Natural killer cell (primary cell): Measurements from ENCODE around the gene RAB33B. TPM values are rescaled to one million over a fixed set of nuclear protein-coding genes. Genes with fewer than 3 reads are reported as not detected.

Source experiments
- ATAC-seq, 3 donors: fragments of 150-1000 bp in 2 of 3; fragments of 200-7000 bp in 1 of 3; cut with Tn5 transposase; 1 replicate in 1 of 3; 2 replicates in 2 of 3; pipeline ENCODE4 v1.10.0; 2021; ENCODE audit warnings: mild to moderate bottlenecking in 2 of 3, moderate library complexity in 2 of 3
- DNase-seq, 2 donors: peaks; one replicate each; pipeline versions ENCODE4 v3.0.0 to v3.0.0-alpha.2; 2013 to 2021; ENCODE audit warnings: mixed read lengths in 1 of 2
- H3K27ac ChIP-seq: one replicate; pipeline ENCODE4 v1.5.1; 2013; ENCODE audit warnings: mild to moderate bottlenecking, low read length
- H3K27me3 ChIP-seq: one replicate; pipeline ENCODE4 v1.6.1; 2013; ENCODE audit warnings: low read length; ENCODE audit not compliant: control insufficient read depth, insufficient read depth
- H3K36me3 ChIP-seq: one replicate; pipeline ENCODE4 v1.6.1; 2013; ENCODE audit warnings: low read length; ENCODE audit not compliant: control insufficient read depth, insufficient read depth
- H3K4me1 ChIP-seq: one replicate; pipeline ENCODE4 v1.6.1; 2013; ENCODE audit warnings: low read length; ENCODE audit not compliant: control insufficient read depth, insufficient read depth
- H3K4me3 ChIP-seq: one replicate; pipeline ENCODE4 v1.5.1; 2013; ENCODE audit warnings: low read length
- H3K9me3 ChIP-seq: one replicate; pipeline ENCODE4 v1.6.1; 2013; ENCODE audit warnings: low read length; ENCODE audit not compliant: control insufficient read depth, insufficient read depth
- H3K27ac Mint-ChIP-seq, 2 donors: one replicate each; pipeline ENCODE4 v1.8.0; 2022; ENCODE audit warnings: mild to moderate bottlenecking in 2 of 2, mixed read lengths in 2 of 2, moderate library complexity in 1 of 2
- H3K27me3 Mint-ChIP-seq, 2 donors: one replicate each; pipeline ENCODE4 v1.8.0; 2022; ENCODE audit warnings: low read depth in 2 of 2, mixed read lengths in 2 of 2
- H3K36me3 Mint-ChIP-seq: one replicate; pipeline ENCODE4 v1.8.0; 2022; ENCODE audit warnings: mixed read lengths
- H3K4me1 Mint-ChIP-seq, 2 donors: one replicate each; pipeline ENCODE4 v1.8.0; 2022; ENCODE audit warnings: mixed read lengths in 2 of 2
- H3K4me3 Mint-ChIP-seq: one replicate; pipeline ENCODE4 v1.8.0; 2022; ENCODE audit warnings: mild to moderate bottlenecking, moderate library complexity, mixed read lengths
- H3K9me3 Mint-ChIP-seq, 2 donors: one replicate each; pipeline ENCODE4 v1.8.0; 2022; ENCODE audit warnings: mixed read lengths in 2 of 2
- CTCF ChIP-seq: fragments of 200-600 bp; IDR thresholded peaks from one replicate; pipeline ENCODE4 v1.8.0; 2022; ENCODE audit warnings: antibody characterized with exemption
- WGBS: methylation state at CpG from one replicate; pipeline ENCODE4 v1.1.7; 2013; ENCODE audit warnings: missing lambda C conversion rate; ENCODE audit not compliant: insufficient coverage; 5-methylcytosine and 5-hydroxymethylcytosine counted together
- intact Hi-C: fragments of 100-400 bp; cut with micrococcal nuclease; formaldehyde crosslinking; loops from one replicate; pipeline ENCODE4 v1.14.2; 2022
- total RNA-seq, 4 donors: library from RNA; stranded (reverse); fragments of 120-200 nt in 1 of 4; gene quantifications; one replicate each; pipeline versions ENCODE4 v1.2.3 to v1.2.4, GENCODE V29; 2013 to 2022

RAB33B gene
- total RNA-seq, 3 donors from 2014 or later (not counting 1 experiment from before 2014, with no cell fraction given) = 7.8 to 12.9 (median 10.5) TPM

- DNase-seq = peak in 1 of 2 donors; percentile 17
- H3K27ac ChIP-seq = no peak overlapping the region
- H3K9me3 ChIP-seq = peaks cover 11% of the 10 kb centered on the region
- H3K4me1 ChIP-seq = peaks cover 8% of the 10 kb centered on the region
- H3K4me1 Mint-ChIP-seq = peaks cover 6 to 13% of the 10 kb centered on the region in 2 donors
- H3K27me3 Mint-ChIP-seq = no peaks in the 10 kb centered on the region
- TF ChIP-seq CTCF = no peak
- H3K27ac Mint-ChIP-seq = peak overlapping the region in 1 of 2 donors; percentile 39
- ATAC-seq = peak in 2 of 3 donors; percentile 18 to 66
- no peak overlapping the region for H3K4me3 ChIP-seq
- intact Hi-C loops = no loop called here
- peaks cover 0 to 5% of the 10 kb centered on the region in 2 donors for H3K9me3 Mint-ChIP-seq
- H3K36me3 ChIP-seq = no peaks in the 10 kb centered on the region
- 28% methylated on average over 1 of the region's 2 CpGs for WGBS
- H3K4me3 Mint-ChIP-seq = no peak overlapping the region
- H3K36me3 Mint-ChIP-seq = no peaks in the 10 kb centered on the region
- no peaks in the 10 kb centered on the region for H3K27me3 ChIP-seq
These were observed 34.5 kb upstream of the RAB33B start for GRCh38 chr4:139419388-139419914.

GRCh38 chr4:139420652-139421051 lies 33.3 kb upstream of the RAB33B start:
- Histone ChIP-seq H3K27ac (no peak overlapping the region), H3K4me3 (no peak overlapping the region), H3K36me3 (no peaks in the 10 kb centered on the region), H3K9me3 (no peaks in the 10 kb centered on the region), H3K4me1 (peaks cover 8% of the 10 kb centered on the region), H3K27me3 (no peaks in the 10 kb centered on the region)
- no peak for ATAC-seq
- TF ChIP-seq CTCF = no peak
- intact Hi-C loops = no loop called here
- Mint-ChIP-seq H3K4me3 (no peak overlapping the region), H3K9me3 (no peaks in the 10 kb centered on the region), H3K27ac (no peak overlapping the region), H3K36me3 (no peaks in the 10 kb centered on the region), H3K27me3 (no peaks in the 10 kb centered on the region), H3K4me1 (peaks cover 6 to 13% of the 10 kb centered on the region in 2 donors)
- no peak for DNase-seq
- WGBS = no CpG with 5 or more reads among the region's 1 CpG

- H3K27ac Mint-ChIP-seq = no peak overlapping the region
- H3K4me1 ChIP-seq = no peaks in the 10 kb centered on the region
- H3K27me3 Mint-ChIP-seq = no peaks in the 10 kb centered on the region
- H3K27ac ChIP-seq = no peak overlapping the region
- H3K36me3 Mint-ChIP-seq = peaks cover 22% of the 10 kb centered on the region
- H3K4me3 Mint-ChIP-seq = no peak overlapping the region
- ATAC-seq = no peak
- TF ChIP-seq CTCF = no peak
- peaks cover 6 to 14% of the 10 kb centered on the region in 2 donors for H3K9me3 Mint-ChIP-seq
- WGBS = 97% methylated on average over 23 of the region's 23 CpGs
- intact Hi-C loops = no loop called here
- peaks cover 3% of the 10 kb centered on the region for H3K36me3 ChIP-seq
- no peak for DNase-seq
- H3K4me1 Mint-ChIP-seq = no peaks in the 10 kb centered on the region
- peaks cover 16% of the 10 kb centered on the region for H3K9me3 ChIP-seq
- H3K27me3 ChIP-seq = no peaks in the 10 kb centered on the region
- no peak overlapping the region for H3K4me3 ChIP-seq
These were observed 17.8 kb upstream of the RAB33B start for GRCh38 chr4:139436122-139436521.

- intact Hi-C loops = no loop called here
- Histone ChIP-seq H3K36me3 (peaks cover 3% of the 10 kb centered on the region), H3K4me1 (no peaks in the 10 kb centered on the region), H3K27me3 (no peaks in the 10 kb centered on the region), H3K27ac (no peak overlapping the region), H3K4me3 (no peak overlapping the region), H3K9me3 (peaks cover 14% of the 10 kb centered on the region)
- no peak for TF ChIP-seq CTCF
- ATAC-seq (no peak), DNase-seq (no peak)
- 100% methylated on average over 2 of the region's 2 CpGs for WGBS
- Mint-ChIP-seq H3K4me1 (no peaks in the 10 kb centered on the region), H3K4me3 (no peak overlapping the region), H3K36me3 (peaks cover 22% of the 10 kb centered on the region), H3K9me3 (peaks cover 4 to 14% of the 10 kb centered on the region in 2 donors), H3K27ac (no peak overlapping the region), H3K27me3 (no peaks in the 10 kb centered on the region)
These were observed 15.8 kb upstream of the RAB33B start for GRCh38 chr4:139438141-139438540.
